NCI-H1092 treated with DMSO at 0.1 percent for 48 hours (cell line): ENCODE data around the gene UGT2B10.
"Not testable (repeated sequence)": the region's sequence is repeated elsewhere in the genome, so short reads cannot be mapped to it uniquely, and the experiment has no call there.

Experiments
- DNase-seq: peaks from one replicate; lab custom pipeline; 2025; lab: John Stamatoyannopoulos, UW

The UGT2B10 gene

GRCh38 chr4:68815617-68816409, at the start of gene UGT2B10:
UGT2B10 (plus strand) TSS chr4:68815994; CDS start chr4:68816020, 26 bp downstream.
- not testable (repeated sequence) for DNase-seq

- not testable (repeated sequence) for DNase-seq
These were observed 44.0 kb upstream of the UGT2B10 start for GRCh38 chr4:68771836-68772235.

GRCh38 chr4:68773699-68774098, 42.1 kb upstream of the UGT2B10 start:
- no peak for DNase-seq

- no peak for DNase-seq
These were observed 35.6 kb upstream of the UGT2B10 start for GRCh38 chr4:68780232-68780631.

- no peak for DNase-seq
These were observed 18.7 kb upstream of the UGT2B10 start for GRCh38 chr4:68797048-68797447.

- DNase-seq = no peak
These were observed 18.2 kb upstream of the UGT2B10 start for GRCh38 chr4:68797618-68798017.

GRCh38 chr4:68803013-68803412, 12.8 kb upstream of the UGT2B10 start:
- no peak for DNase-seq

- DNase-seq = no peak
These were observed 7.7 kb upstream of the UGT2B10 start for GRCh38 chr4:68808060-68808459.

GRCh38 chr4:68810919-68811318, 4.9 kb upstream of the UGT2B10 start:
- no peak for DNase-seq

- DNase-seq = not testable (repeated sequence)
These were observed 844 bp downstream of the UGT2B10 start for GRCh38 chr4:68816410-68817265.

- no peak for DNase-seq
These were observed 1.6 kb downstream of the UGT2B10 start for GRCh38 chr4:68817386-68817785.

GRCh38 chr4:68818030-68818462, 2.3 kb downstream of the UGT2B10 start:
- DNase-seq = not testable (repeated sequence)

- DNase-seq = no peak
These were observed 15.8 kb downstream of the UGT2B10 start for GRCh38 chr4:68831642-68832041.

- DNase-seq = no peak
These were observed 34.5 kb downstream of the UGT2B10 start for GRCh38 chr4:68850293-68850692.

- no peak for DNase-seq
These were observed 40.0 kb downstream of the UGT2B10 start for GRCh38 chr4:68855771-68856170.

GRCh38 chr4:68858039-68858438, 42.2 kb downstream of the UGT2B10 start:
- DNase-seq = no peak

GRCh38 chr4:68859655-68860054, 43.9 kb downstream of the UGT2B10 start:
- no peak for DNase-seq

- DNase-seq = no peak
These were observed 45.3 kb downstream of the UGT2B10 start for GRCh38 chr4:68861057-68861456.

- no peak for DNase-seq
These were observed 48.8 kb downstream of the UGT2B10 start for GRCh38 chr4:68864438-68865187.

- no peak for DNase-seq
These were observed 49.4 kb downstream of the UGT2B10 start for GRCh38 chr4:68865188-68865638.

- no peak for DNase-seq
These were observed 50.0 kb downstream of the UGT2B10 start for GRCh38 chr4:68865760-68866159.

- no peak for DNase-seq
These were observed 53.5 kb downstream of the UGT2B10 start for GRCh38 chr4:68869274-68869773.
